HG02943 (cell line): Measurements from ENCODE around the gene NR1H4.
"Not testable (repeated sequence)": the region's sequence is repeated elsewhere in the genome, so short reads cannot be mapped to it uniquely, and the experiment has no call there.

ENCODE experiments used
- ATAC-seq: cut with Tn5 transposase; IDR thresholded peaks from one replicate; pipeline ENCODE4 v1.9.1; 2021; ENCODE audit warnings: mild to moderate bottlenecking, low read depth, moderate library complexity; ENCODE audit not compliant: unreplicated experiment

NR1H4 gene

DNA sequence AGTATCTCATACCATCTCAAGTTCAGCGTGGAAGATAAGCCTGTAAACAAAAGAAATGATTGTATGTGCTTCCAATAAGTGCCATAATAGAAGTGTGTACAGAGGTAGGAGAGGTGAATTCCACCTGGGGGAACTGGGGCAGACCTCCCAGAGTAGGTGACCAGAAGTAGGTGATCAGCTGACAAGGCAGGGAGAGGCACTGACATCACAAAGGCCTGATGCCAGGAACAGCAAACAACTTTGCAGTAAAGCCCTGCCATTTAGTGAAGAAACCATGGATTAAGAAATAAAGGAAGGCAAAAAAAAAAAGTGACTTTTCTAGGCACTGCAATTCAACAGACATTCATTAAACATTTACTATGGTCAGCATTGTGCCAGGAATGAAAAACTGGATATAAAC is 31.1 kb downstream of the NR1H4 start:
- no peak for ATAC-seq

DNA sequence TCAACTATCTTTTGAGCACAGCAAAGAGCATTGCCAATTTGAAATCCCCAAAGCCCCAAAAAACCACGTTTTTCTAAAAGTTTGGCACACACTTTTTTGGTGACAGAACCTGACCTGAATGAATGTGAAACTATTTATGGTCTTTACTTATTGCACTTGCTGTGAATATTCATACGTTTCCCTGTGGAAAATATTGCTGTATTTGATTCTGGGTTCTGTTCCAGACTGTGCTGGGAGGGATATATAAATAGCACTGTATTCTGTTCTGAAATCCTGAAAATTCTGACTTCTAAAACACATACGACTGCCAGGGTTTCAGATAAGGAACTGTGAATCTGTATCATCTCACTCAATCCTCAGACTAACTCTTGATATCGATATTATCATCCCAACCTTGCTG is 35.1 kb downstream of the NR1H4 start:
- no peak for ATAC-seq

DNA sequence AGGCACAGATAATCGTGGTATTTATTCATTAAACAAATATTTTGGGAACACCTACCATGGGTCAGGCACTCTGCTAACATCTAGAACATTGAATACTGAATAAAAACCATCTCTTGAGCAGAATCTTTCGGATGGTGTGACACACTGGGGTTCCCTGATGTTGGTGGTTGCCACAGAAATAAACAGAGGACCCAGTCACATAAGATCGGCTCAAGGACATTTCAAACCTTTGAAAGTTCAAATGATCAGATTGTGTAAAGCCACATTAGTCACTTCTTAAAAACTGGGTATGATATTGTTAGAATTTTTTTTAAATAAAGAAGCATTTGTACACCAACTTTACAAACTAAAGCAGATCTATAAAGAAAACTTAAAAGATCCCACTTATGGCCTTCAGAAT is 39.0 kb downstream of the NR1H4 start:
- ATAC-seq: no peak

DNA sequence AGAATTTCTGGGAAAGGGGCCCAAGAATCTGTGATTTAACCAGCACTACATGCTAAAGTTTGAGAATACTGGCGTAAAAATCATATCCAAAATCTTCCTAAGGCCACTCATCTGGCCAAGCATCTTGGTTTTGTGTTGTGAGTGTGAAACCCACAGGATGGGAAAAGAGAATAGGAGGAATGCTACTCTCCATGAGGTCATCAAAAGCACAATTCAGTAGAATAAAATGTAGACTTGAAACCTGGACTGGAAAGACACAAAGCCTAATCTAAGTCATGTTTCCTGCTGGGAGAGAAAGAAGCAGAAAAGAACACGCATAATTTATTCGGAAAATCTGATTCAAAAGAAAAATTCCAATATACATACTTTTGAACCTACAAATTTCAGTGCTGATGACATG is 42.3 kb downstream of the NR1H4 start:
- no peak for ATAC-seq

DNA sequence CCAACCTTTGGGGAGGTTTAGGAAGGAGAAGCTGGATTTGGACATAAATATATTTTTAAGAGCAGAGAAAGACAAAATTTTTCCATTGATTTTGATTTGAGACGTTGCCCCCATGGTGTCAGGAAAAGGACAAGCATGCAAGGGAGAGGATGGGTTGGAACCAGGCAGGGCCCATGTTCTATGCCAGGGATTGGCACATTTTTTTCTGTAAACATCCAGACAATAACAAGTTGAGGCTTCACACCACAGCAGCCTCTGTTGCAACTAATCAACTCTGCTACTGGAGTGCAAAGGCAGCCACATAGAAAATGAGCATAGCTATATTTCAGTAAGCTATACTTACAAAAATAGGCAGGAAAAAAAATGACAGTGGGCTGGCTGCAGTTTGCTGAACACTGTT is 44.7 kb downstream of the NR1H4 start:
- ATAC-seq: no peak

DNA sequence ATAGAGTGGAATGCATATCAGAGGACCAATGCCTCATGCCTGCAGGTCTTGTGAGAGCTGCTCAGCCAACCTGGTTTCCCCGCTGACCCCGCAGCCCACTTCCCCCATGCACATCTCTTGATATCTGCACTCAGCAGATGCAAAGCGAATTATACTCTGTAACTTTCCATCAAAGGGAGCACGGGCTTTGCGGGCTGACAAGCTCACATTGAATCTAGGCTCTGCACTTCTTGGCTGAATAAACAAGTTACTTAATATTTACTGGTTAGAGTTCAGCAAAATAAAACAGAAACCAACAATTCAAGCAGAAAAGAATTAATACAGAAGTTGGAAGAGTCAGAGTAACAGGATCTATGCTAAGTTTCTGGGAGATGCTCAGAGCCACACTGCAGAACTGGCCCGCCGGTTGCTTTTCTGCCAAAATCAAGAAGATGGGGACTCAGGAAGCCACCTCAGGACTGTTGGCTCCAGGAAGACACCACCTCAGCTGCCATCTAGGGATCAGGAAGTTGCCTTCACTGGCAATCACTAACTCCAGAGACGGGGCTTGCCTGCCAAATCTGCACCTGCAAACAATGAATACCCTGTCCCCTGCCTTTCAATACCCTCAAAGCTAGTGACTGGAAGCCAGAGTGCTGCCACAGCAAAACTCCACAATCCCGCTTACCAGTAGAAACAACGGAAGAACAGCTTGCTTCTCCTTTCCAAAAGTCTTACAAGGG is 46.5 kb downstream of the NR1H4 start:
- ATAC-seq: no peak

DNA sequence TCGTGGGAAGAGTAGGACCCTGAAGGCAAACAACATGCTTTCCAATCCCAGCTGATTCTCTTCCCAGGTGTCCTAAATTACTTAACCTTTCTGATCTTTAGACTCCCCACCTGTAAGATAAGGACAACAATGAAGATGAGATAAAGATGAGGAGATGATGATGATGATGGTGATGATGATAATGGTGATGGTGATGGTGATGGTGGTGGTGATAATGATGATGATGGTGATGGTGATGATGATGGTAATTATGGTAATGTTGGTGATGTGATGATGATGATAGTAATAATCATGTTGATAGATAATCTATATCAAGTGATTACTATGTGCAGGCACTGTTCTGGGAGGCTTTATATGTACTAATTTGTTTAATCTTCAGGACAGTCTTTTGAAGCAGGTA is 48.3 kb downstream of the NR1H4 start:
- no peak for ATAC-seq

DNA sequence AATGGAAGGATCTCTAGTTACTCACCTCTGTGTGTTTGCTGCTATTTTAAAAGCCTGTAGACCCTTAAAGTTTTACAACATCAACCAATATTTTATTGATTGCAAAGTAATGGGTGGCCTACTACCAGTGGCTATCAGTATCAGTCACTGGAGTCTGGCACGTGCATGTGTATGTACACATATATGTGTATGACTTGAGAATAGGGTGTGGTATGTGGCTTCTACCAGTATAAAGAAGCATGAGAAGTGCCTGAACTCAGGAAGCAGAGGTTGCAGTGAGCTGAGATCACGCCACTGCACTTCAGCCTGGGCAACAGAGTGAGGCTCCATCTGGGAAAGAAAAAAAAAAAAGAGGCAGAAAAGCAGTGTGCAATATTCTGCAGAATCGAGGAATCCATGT is 54.4 kb downstream of the NR1H4 start:
- no peak for ATAC-seq

DNA sequence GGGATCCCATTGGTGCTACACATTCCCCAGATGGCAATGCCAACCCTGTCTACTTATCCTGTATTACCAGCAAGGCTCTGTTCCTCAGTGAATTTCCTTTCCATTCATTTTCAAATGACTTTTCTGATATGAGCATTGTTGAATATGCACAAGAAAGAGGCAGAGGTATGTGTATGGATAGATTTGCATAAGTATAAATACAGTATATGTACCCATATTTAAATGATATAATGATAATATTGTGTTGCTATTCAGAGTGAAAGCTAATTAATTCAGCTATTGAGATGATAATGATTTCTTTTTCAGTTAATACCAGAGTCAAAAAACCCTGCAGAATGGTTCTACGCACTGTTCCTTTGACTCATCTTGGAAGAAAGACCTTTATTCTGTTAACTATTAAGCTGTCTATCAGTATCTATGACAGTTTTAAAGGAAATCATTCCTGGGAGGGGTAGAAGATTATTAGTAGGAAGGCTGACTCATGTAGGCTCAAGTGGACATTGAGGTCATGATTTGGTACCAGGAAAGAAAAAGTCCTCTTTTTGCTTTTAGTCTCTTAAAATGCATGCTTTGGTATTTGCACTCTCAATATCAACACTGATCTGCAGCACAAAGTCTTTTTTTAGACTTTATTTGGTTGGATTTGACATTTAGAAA is 54.9 kb downstream of the NR1H4 start:
- no peak for ATAC-seq

DNA sequence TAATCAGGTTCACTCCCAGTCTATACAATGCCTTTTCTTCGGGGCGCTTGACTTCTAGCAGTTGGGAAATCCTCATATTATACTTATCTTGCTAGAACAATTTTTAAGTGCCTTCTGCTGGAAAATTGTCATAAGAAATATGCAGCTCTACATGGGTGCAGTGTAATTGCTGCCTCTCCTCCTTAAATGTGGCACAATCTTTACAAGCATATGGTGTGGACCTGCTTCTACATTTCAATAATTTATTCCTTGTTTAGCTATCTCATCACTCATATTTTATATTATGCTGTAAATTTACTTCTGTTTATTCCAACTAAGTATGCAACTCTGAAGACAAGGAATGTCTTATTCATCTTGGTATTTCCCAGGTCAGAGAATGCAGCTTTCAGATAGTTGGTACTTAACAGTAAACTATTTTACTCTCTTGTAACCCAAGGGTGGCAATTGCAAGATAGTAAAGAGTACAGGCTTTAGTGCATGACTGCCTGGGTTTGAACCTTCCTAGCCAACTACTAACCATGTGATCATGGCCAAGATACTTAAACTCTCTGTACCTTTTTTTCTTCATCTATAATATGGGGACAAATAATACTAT is 56.2 kb downstream of the NR1H4 start:
- no peak for ATAC-seq

DNA sequence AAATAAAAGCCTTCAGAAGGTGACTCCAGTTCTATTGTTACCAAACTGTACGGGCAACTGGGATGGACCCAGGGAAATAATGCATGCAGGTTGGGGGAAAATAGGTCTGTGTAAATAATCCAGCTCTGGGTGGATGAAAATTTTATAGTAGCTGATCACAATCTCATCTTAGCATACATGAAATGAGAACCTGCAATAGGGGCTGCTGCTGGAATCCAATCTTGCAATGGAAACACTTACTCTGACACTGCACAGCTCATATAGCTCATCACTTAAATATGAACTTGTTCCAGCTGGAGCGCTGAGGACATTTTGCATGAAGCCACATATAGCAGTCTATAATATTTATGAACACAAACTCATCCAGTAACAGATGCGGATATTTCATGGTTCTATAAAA is 59.7 kb downstream of the NR1H4 start:
- ATAC-seq: no peak

DNA sequence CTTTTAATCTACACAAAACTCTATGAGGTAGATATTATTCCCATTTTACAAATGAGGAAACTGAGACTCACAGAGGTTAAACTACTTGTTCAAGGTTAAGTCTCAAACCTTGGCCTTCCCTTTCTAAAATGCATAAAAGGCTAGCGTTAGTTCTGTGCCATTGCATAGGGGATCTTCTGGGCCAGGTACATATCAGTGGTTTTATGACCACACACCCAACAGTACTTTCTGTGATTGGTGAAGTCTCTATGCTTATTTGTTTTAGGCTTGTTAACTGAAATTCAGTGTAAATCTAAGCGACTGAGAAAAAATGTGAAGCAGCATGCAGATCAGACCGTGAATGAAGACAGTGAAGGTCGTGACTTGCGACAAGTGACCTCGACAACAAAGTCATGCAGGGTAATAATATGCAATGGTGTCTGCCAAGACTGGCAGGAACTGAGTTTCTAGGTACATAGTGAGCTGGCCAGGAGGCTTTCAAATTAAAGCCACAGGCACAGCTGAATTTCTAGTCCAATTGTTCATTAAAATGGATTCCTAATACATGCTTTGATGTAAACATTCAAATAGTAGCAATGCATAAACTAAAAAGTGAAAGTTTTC is 61.1 kb downstream of the NR1H4 start:
- no peak for ATAC-seq

DNA sequence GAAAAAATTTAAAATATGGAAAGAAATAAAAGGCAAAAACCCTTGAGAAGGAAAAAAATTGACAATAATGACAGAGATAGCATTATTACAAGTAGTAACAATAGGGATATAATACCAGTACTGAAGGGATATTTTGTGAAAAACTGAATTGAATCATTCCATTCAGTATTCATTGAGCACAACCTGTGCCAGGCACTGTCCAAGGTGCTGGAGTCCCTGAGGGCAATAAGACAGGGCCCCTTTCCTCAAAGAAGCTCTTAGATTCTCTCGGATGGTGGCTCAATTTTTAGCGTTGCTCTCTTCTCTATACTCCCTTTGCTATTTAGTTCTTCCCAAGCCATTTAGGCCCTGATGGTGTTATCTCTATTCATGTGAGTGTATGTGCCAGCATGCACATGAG is 65.5 kb downstream of the NR1H4 start:
- no peak for ATAC-seq

DNA sequence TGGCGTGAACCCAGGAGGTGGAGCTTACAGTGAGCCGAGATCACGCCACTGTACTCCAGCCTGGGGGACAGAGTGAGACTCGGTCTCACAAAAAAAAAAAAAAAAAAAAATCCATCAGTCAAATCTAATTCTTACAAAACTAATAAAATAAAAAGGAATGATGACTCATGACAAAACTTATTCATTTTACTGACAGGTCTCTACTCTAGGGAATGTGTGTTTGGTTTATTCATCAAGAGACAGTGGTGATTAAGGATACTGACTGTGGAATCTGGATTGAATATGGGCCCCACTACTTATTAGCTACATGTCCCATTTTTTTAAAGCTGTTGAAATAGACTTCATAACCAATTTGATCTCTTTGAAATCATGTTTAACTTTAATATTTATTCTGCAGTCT is 70.5 kb downstream of the NR1H4 start:
- ATAC-seq: no peak

DNA sequence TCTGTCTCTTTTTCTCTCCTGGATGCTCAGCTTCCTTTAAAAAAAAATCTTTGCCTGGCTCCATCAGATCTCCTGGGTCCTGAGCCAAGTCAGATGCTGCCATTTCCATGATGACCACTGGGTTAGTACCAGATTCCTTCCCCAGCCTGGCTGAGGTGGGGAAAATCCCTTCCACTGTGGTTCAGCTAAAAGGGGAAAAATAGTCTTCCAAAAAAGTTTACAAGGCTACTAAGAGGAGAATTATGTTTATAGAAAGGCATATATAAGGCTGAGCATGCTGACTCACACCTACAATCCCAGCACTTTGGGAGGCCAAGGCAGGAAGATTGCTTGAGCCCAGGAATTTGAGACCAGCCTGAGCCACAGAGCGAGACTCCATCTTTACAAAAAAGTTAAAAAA is 71.4 kb downstream of the NR1H4 start:
- ATAC-seq: no peak

DNA sequence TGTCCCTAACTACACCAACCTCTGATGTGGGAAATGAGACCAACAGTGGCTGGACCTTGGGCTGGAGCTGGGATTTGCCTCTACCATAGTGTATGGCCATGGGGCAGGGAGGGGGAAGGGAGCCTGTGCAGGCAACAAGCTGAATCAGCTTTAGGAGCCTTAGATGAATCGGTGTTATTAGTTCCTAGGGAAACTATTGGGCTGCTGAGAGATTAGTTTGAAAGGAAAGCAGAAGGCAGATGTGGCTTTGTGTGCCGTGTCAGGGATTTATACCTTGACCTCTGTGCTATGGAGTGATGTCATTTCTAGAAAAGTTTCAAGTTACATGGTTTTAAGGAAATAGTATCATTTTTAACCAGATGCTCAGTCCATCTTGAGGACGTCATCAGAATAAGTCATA is 80.3 kb downstream of the NR1H4 start:
- ATAC-seq: no peak

DNA sequence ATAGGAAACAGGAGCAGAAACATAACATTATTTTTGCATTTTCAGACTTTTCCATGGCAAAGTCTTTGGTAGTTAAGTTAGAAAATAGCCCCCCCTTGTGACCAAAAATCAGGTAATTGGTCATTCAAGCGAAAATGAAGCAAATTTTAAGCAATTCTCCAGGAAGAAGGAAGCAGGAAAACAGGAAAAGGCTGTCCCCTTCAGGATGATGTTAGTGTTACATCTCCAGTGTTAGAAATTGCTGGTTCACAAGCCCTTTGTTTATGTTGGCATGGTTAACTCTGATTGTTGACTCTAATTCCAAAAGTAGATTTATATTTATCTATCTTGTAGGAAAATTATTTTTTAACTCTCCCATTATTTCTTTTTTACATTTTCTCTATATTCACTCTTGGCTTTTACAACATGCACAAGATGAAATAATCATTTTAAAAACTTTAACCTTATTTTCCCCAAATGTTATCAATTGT is 81.0 kb downstream of the NR1H4 start:
- no peak for ATAC-seq

DNA sequence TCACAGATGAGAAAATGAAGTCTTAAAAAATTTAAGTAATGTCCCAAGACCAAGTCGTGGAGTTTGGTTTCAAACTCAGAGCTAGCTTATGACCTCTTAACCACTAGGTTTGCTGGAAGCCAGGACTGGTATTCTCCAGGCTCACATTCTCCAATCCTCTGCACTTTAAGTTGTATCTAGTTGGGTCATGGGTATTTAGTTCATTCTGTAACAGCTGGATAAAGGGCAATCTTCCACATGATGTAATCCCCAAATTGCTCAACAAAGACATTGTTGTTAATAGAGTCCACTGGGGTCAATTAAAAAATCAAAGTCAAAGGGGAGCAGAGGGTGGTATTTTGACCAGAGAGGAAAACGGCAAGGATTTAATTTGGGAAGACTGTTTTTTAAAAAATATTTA is 82.1 kb downstream of the NR1H4 start:
- no peak for ATAC-seq

DNA sequence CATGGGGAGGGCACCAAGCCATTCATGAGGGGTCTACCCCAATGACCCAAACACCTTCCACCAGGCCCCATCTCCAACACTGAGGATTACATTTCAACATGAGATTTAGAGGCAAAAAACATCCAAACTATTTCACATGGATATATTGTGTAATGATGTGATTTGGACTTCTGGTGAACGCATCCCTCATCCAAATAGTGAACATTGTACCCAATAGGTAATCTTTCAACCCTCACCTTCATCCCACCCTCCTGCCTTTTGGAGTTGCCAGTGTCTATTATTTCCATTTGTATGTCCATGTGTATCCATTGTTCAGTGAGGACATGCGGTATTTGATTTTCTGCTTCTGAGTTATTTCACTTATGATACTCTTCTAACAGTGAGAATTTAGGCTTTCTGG is 83.7 kb downstream of the NR1H4 start:
- no peak for ATAC-seq

DNA sequence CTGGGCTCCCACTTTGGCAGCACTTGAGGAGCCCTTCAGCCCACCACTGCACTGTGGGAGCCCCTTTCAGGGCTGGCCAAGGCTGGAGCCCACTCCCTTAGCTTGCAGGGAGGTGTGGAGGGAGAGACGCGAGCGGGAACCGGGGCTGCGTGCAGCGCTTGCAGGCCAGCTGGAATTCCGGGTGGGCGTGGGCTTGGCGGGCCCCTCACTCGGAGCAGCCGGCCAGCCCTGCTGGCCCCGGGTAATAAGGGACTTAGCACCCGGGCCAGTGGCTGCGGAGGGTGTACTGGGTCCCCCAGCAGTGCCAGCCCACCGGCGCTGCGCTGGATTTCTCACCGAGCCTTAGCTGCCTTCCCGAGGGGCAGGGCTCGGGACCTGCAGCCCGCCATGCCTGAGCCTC is 85.6 kb downstream of the NR1H4 start:
- not testable (repeated sequence) for ATAC-seq

DNA sequence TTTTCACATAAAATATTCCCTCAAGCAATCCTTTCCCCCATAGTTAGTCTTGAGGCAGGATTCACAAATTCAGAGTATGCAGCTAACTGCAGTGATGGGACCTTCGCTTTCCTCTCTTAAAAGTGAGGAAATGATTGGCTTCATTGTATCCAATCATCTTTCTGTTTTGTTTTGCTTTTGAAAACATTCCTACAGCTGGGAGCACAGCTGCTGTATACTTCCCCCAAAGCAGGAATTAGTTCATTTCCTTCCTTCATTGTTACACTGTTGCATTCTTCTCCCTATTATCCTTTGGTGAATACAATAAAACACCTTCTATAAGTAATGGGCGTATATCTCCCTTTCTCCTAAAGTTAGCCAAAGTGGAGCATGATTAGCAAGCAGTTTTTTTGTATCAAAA is 90.4 kb downstream of the NR1H4 start:
- no peak for ATAC-seq
